H9 (cell line): ENCODE results near the gene AMOTL1. TPM values are rescaled to one million over a fixed set of nuclear protein-coding genes. Genes with fewer than 3 reads are reported as not detected.

Source experiments
- DNase-seq: peaks from one replicate; pipeline ENCODE4 v3.0.0-alpha.2; 2017
- H2AFZ ChIP-seq: one replicate; pipeline ENCODE4 v1.6.1; 2013; ENCODE audit warnings: mild to moderate bottlenecking, low read length, control low read depth, moderate library complexity
- H2AK5ac ChIP-seq: 2 replicates; pipeline ENCODE4 v1.6.1; 2013; ENCODE audit warnings: low read length, control low read depth, mixed read lengths; ENCODE audit not compliant: insufficient read length
- H2BK120ac ChIP-seq: one replicate; pipeline ENCODE4 v1.6.1; 2013; ENCODE audit warnings: low read depth, mild to moderate bottlenecking, low read length, control low read depth, inconsistent platforms; ENCODE audit not compliant: poor library complexity, severe bottlenecking
- H2BK12ac ChIP-seq: 2 replicates; pipeline ENCODE4 v1.6.1; 2013; ENCODE audit warnings: low read length, control low read depth, mixed read lengths, low read depth; ENCODE audit not compliant: insufficient read length
- H2BK15ac ChIP-seq: 2 replicates; pipeline ENCODE4 v1.6.1; 2013; ENCODE audit warnings: low read depth, low read length, control low read depth
- H2BK20ac ChIP-seq: one replicate; pipeline ENCODE4 v1.6.1; 2013; ENCODE audit warnings: low read depth, mild to moderate bottlenecking, low read length, control low read depth, inconsistent platforms; ENCODE audit not compliant: poor library complexity, severe bottlenecking
- H2BK5ac ChIP-seq: 2 replicates; pipeline ENCODE4 v1.6.1; 2013; ENCODE audit warnings: low read length, control low read depth, mixed read lengths; ENCODE audit not compliant: insufficient read length
- H3K14ac ChIP-seq: 2 replicates; pipeline ENCODE4 v1.6.1; 2013; ENCODE audit warnings: low read length, control low read depth; ENCODE audit not compliant: insufficient read depth
- H3K18ac ChIP-seq: 2 replicates; pipeline ENCODE4 v1.6.1; 2013; ENCODE audit warnings: low read depth, mild to moderate bottlenecking, mixed read lengths, low read length, control low read depth; ENCODE audit not compliant: insufficient read length
- H3K23ac ChIP-seq: 2 replicates; pipeline ENCODE4 v1.6.1; 2013; ENCODE audit warnings: low read length, control low read depth, mixed read lengths, low read depth; ENCODE audit not compliant: insufficient read length
- H3K23me2 ChIP-seq: 2 replicates; pipeline ENCODE4 v1.6.1; 2013; ENCODE audit warnings: low read depth, mild to moderate bottlenecking, mixed read lengths, low read length, control low read depth; ENCODE audit not compliant: insufficient read length, poor library complexity, severe bottlenecking
- H3K27ac ChIP-seq: 2 replicates; pipeline ENCODE4 v1.5.1; 2013; ENCODE audit warnings: low read length, control low read depth, mixed read lengths, low read depth; ENCODE audit not compliant: insufficient read length
- H3K27me3 ChIP-seq: 2 replicates; pipeline ENCODE4 v1.6.1; 2013; ENCODE audit warnings: low read length, control low read depth, inconsistent platforms; ENCODE audit not compliant: insufficient read depth
- H3K4ac ChIP-seq: 2 replicates; pipeline ENCODE4 v1.6.1; 2013; ENCODE audit warnings: low read depth, mild to moderate bottlenecking, control low read depth, inconsistent platforms, low read length, moderate library complexity
- H3K4me1 ChIP-seq: 2 replicates; pipeline ENCODE4 v1.6.1; 2013; ENCODE audit warnings: low read length, control low read depth, inconsistent platforms; ENCODE audit not compliant: insufficient read depth
- H3K4me2 ChIP-seq: 2 replicates; pipeline ENCODE4 v1.6.1; 2013; ENCODE audit warnings: low read length, control low read depth, mixed read lengths; ENCODE audit not compliant: insufficient read length, insufficient read depth
- H3K56ac ChIP-seq: 2 replicates; pipeline ENCODE4 v1.6.1; 2013; ENCODE audit warnings: low read depth, mild to moderate bottlenecking, mixed read lengths, low read length, control low read depth; ENCODE audit not compliant: insufficient read length
- H3K79me1 ChIP-seq: 2 replicates; pipeline ENCODE4 v1.6.1; 2013; ENCODE audit warnings: low read depth, mild to moderate bottlenecking, moderate library complexity, low read length, control low read depth, inconsistent platforms; ENCODE audit not compliant: insufficient read depth, poor library complexity, severe bottlenecking
- H3K79me2 ChIP-seq: 2 replicates; pipeline ENCODE4 v1.6.1; 2013; ENCODE audit warnings: low read length, control low read depth, inconsistent platforms; ENCODE audit not compliant: insufficient read depth
- H3K9ac ChIP-seq: 2 replicates; pipeline ENCODE4 v1.6.1; 2013; ENCODE audit warnings: low read length, control low read depth, mixed read lengths; ENCODE audit not compliant: insufficient read length; ENCODE audit errors: extremely low read depth
- H3K9me3 ChIP-seq: one replicate; pipeline ENCODE4 v1.6.1; 2013; ENCODE audit warnings: low read depth, low read length, inconsistent platforms; ENCODE audit not compliant: control insufficient read depth
- H3T11ph ChIP-seq: one replicate; pipeline ENCODE4 v1.6.1; 2013; ENCODE audit warnings: mild to moderate bottlenecking, low read length, control low read depth, inconsistent platforms
- H4K20me1 ChIP-seq: one replicate; pipeline ENCODE4 v1.6.1; 2013; ENCODE audit not compliant: control insufficient read depth, insufficient read length, insufficient read depth
- H4K5ac ChIP-seq: 2 replicates; pipeline ENCODE4 v1.6.1; 2013; ENCODE audit warnings: low read depth, mild to moderate bottlenecking, mixed read lengths, low read length, control low read depth; ENCODE audit not compliant: insufficient read length
- H4K8ac ChIP-seq: replicated peaks from 2 replicates; pipeline ENCODE4 v1.6.1; 2013; ENCODE audit warnings: low read length, control low read depth, mixed read lengths, low read depth; ENCODE audit not compliant: insufficient read length
- H4K91ac ChIP-seq: 2 replicates; pipeline ENCODE4 v1.6.1; 2013; ENCODE audit warnings: low read depth, mild to moderate bottlenecking, moderate library complexity, mixed read lengths, low read length, control low read depth; ENCODE audit not compliant: insufficient read length
- H3K27ac Mint-ChIP-seq, 3 experiments: 2 replicates in 2 of 3; 3 replicates in 1 of 3; pipeline ENCODE4 v1.8.0; 2020 to 2021; ENCODE audit warnings: mixed read lengths in 3 of 3, mild to moderate bottlenecking in 1 of 3, moderate library complexity in 1 of 3
- H3K27me3 Mint-ChIP-seq: 2 replicates; pipeline ENCODE4 v1.8.0; 2021; ENCODE audit warnings: low read depth, mild to moderate bottlenecking, moderate library complexity, mixed read lengths
- H3K36me3 Mint-ChIP-seq, 3 experiments: 2 replicates in 2 of 3; 3 replicates in 1 of 3; pipeline ENCODE4 v1.8.0; 2020 to 2021; ENCODE audit warnings: low read depth in 3 of 3, mixed read lengths in 3 of 3; ENCODE audit not compliant: insufficient read depth in 1 of 3
- H3K4me1 Mint-ChIP-seq, 2 experiments: 2 replicates each; pipeline ENCODE4 v1.8.0; 2020; ENCODE audit warnings: mixed read lengths in 2 of 2
- H3K4me3 Mint-ChIP-seq, 2 experiments: 2 replicates in 1 of 2; 3 replicates in 1 of 2; pipeline ENCODE4 v1.8.0; 2020 to 2021; ENCODE audit warnings: mild to moderate bottlenecking in 2 of 2, mixed read lengths in 2 of 2, moderate library complexity in 1 of 2
- H3K9me3 Mint-ChIP-seq, 2 experiments: 2 replicates in 1 of 2; 3 replicates in 1 of 2; pipeline ENCODE4 v1.8.0; 2020; ENCODE audit warnings: mild to moderate bottlenecking in 2 of 2, mixed read lengths in 2 of 2, moderate library complexity in 1 of 2
- WGBS: extraction: QIAGEN DNeasy Blood & Tissue Kit; methylation state at CpG from one replicate; pipeline ENCODE4 v1.1.7; 2013; ENCODE audit warnings: missing lambda C conversion rate, low lambda C conversion rate, mixed read lengths; ENCODE audit not compliant: insufficient read length; ENCODE audit errors: extremely low coverage; 5-methylcytosine and 5-hydroxymethylcytosine counted together
- total RNA-seq: library from RNA; stranded (reverse); gene quantifications from 2 replicates; pipeline ENCODE4 v1.2.1, GENCODE V29; 2021
- TF ChIP-seq, protein P1 (sequence below): fragments of 200-600 bp; sonication (generic); conservative IDR thresholded peaks from 3 replicates; pipeline ENCODE4 v1.8.0; 2021; ENCODE audit warnings: antibody characterized with exemption, mild to moderate bottlenecking

The AMOTL1 gene
- total RNA-seq, 1 experiment from 2014 or later = 18.5 TPM

GRCh38 chr11:94804874-94805273 is 36.7 kb downstream of the AMOTL1 start:
- Histone ChIP-seq H3K27me3 (no peaks in the 10 kb centered on the region), H3K79me2 (no peaks in the 10 kb centered on the region), H4K91ac (no peak overlapping the region), H3K4me2 (no peak overlapping the region), H3K23me2 (no peaks in the 10 kb centered on the region), H4K8ac (no peak overlapping the region), H3K4ac (no peak overlapping the region), H3K14ac (no peak overlapping the region), H3K23ac (no peak overlapping the region), H4K20me1 (no peaks in the 10 kb centered on the region), H3K56ac (no peak overlapping the region), H3K9me3 (no peaks in the 10 kb centered on the region), H2BK12ac (no peak overlapping the region), H2AK5ac (no peak overlapping the region), H4K5ac (no peak overlapping the region), H2BK5ac (no peak overlapping the region), H3K79me1 (peaks cover 3% of the 10 kb centered on the region), H3K27ac (no peak overlapping the region), H2BK15ac (no peak overlapping the region), H2BK120ac (no peak overlapping the region), H3K4me1 (no peaks in the 10 kb centered on the region; the same call in 1 of the 2 replicates), H2BK20ac (no peak overlapping the region), H2AFZ (no peak overlapping the region), H3K9ac (no peak overlapping the region), H3T11ph (no peak overlapping the region), H3K18ac (no peak overlapping the region)
- H3K36me3 Mint-ChIP-seq = peaks cover 13 to 32% (median 28%) of the 10 kb centered on the region in 3 experiments
- no peak overlapping the region for H3K4me3 Mint-ChIP-seq
- TF ChIP-seq, protein P1, sequence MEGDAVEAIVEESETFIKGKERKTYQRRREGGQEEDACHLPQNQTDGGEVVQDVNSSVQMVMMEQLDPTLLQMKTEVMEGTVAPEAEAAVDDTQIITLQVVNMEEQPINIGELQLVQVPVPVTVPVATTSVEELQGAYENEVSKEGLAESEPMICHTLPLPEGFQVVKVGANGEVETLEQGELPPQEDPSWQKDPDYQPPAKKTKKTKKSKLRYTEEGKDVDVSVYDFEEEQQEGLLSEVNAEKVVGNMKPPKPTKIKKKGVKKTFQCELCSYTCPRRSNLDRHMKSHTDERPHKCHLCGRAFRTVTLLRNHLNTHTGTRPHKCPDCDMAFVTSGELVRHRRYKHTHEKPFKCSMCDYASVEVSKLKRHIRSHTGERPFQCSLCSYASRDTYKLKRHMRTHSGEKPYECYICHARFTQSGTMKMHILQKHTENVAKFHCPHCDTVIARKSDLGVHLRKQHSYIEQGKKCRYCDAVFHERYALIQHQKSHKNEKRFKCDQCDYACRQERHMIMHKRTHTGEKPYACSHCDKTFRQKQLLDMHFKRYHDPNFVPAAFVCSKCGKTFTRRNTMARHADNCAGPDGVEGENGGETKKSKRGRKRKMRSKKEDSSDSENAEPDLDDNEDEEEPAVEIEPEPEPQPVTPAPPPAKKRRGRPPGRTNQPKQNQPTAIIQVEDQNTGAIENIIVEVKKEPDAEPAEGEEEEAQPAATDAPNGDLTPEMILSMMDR = no peak
- no peak overlapping the region for H3K27ac Mint-ChIP-seq
- no CpG with 5 or more reads among the region's 4 CpGs for WGBS
- H3K27me3 Mint-ChIP-seq = no peaks in the 10 kb centered on the region
- peaks cover 0 to 4% of the 10 kb centered on the region in 2 experiments; a peak in 1 of 4 replicates for H3K4me1 Mint-ChIP-seq
- DNase-seq = no peak
- H3K9me3 Mint-ChIP-seq = no peaks in the 10 kb centered on the region
